ENCODE results near the gene SFTPA2.
"Not testable (repeated sequence)": the region's sequence is repeated elsewhere in the genome, so short reads cannot be mapped to it uniquely, and the experiment has no call there.

The SFTPA2 gene

GRCh38 chr10:79560160-79560709 lies at the start of gene SFTPA2:
Gene SFTPA2, minus strand, starts transcription at chr10:79560407. Its CDS starts 924 bp downstream, at chr10:79559483.
- DNase-seq (ENCODE audit: low read depth), result no peak

GRCh38 chr10:79608505-79609375 lies 48.5 kb upstream of the SFTPA2 start:
- no peak for DNase-seq (ENCODE audit: low read depth)

- DNase-seq (ENCODE audit: low read depth), result no peak
These were observed 45.1 kb upstream of the SFTPA2 start for GRCh38 chr10:79605308-79605707.

- no peak for DNase-seq (ENCODE audit: low read depth)
These were observed 44.1 kb upstream of the SFTPA2 start for GRCh38 chr10:79604294-79604693.

- DNase-seq (ENCODE audit: low read depth), result no peak
These were observed 42.7 kb upstream of the SFTPA2 start for GRCh38 chr10:79602953-79603352.

- no peak for DNase-seq (ENCODE audit: low read depth)
These were observed 41.7 kb upstream of the SFTPA2 start for GRCh38 chr10:79601939-79602338.

GRCh38 chr10:79599644-79600043 lies 39.4 kb upstream of the SFTPA2 start:
- not testable (repeated sequence) for DNase-seq (ENCODE audit: low read depth)

GRCh38 chr10:79595510-79595909 lies 35.3 kb upstream of the SFTPA2 start:
- no peak for DNase-seq (ENCODE audit: low read depth)

- DNase-seq (ENCODE audit: low read depth), result not testable (repeated sequence)
These were observed 34.4 kb upstream of the SFTPA2 start for GRCh38 chr10:79594565-79594964.

- DNase-seq (ENCODE audit: low read depth), result no peak
These were observed 33.2 kb upstream of the SFTPA2 start for GRCh38 chr10:79593377-79593776.

GRCh38 chr10:79588800-79589199 lies 28.6 kb upstream of the SFTPA2 start:
- DNase-seq (ENCODE audit: low read depth), result no peak

- DNase-seq (ENCODE audit: low read depth), result no peak
These were observed 26.7 kb upstream of the SFTPA2 start for GRCh38 chr10:79586933-79587332.

- no peak for DNase-seq (ENCODE audit: low read depth)
These were observed 25.8 kb upstream of the SFTPA2 start for GRCh38 chr10:79585870-79586527.

- DNase-seq (ENCODE audit: low read depth), result no peak
These were observed 23.3 kb upstream of the SFTPA2 start for GRCh38 chr10:79583488-79584024.

GRCh38 chr10:79582954-79583353 lies 22.7 kb upstream of the SFTPA2 start:
- not testable (repeated sequence) for DNase-seq (ENCODE audit: low read depth)

GRCh38 chr10:79582096-79582495 lies 21.9 kb upstream of the SFTPA2 start:
- DNase-seq (ENCODE audit: low read depth), result no peak

GRCh38 chr10:79581044-79581443 lies 20.8 kb upstream of the SFTPA2 start:
- DNase-seq (ENCODE audit: low read depth), result no peak

GRCh38 chr10:79579361-79579760 lies 19.2 kb upstream of the SFTPA2 start:
- DNase-seq (ENCODE audit: low read depth), result no peak

- not testable (repeated sequence) for DNase-seq (ENCODE audit: low read depth)
These were observed 10.4 kb upstream of the SFTPA2 start for GRCh38 chr10:79570624-79571023.

GRCh38 chr10:79563426-79563825 lies 3.2 kb upstream of the SFTPA2 start:
- DNase-seq (ENCODE audit: low read depth), result no peak

GRCh38 chr10:79562135-79562756 lies 2.0 kb upstream of the SFTPA2 start:
- DNase-seq (ENCODE audit: low read depth), result no peak

- DNase-seq (ENCODE audit: low read depth), result no peak
These were observed 1.1 kb upstream of the SFTPA2 start for GRCh38 chr10:79561257-79561656.

Data from stimulated activated CD8-positive, alpha-beta memory T cell treated with anti-CD3 and anti-CD28 coated beads, Interleukin-12 subunit alpha, Interleukin-12 subunit beta, amount 100 ng/mL, for 4 hours (primary cell).